Heart left ventricle (tissue), 16 donors: ENCODE measurements around the gene AHRR. TPM values are rescaled to one million over a fixed set of nuclear protein-coding genes. Genes with fewer than 3 reads are reported as not detected.
A peak's percentile ranks its signal among the peaks of the same experiment; 100 is the strongest.

ENCODE experiments used
- ATAC-seq, 4 donors: fragments of 200-7000 bp; cut with Tn5 transposase; one replicate each; pipeline ENCODE4 v1.9.1; 2020 to 2022; ENCODE audit warnings: moderate library complexity in 4 of 4, mild to moderate bottlenecking in 3 of 4, moderate number of reproducible peaks in 1 of 4
- DNase-seq, 5 donors: peaks; one replicate each; pipeline ENCODE4 v3.0.0-alpha.2; 2020
- H3K27ac ChIP-seq, 12 donors: fragments of 200-600 bp; sonication (generic) in 4 of 12; one replicate each; pipeline versions ENCODE4 v1.5.0 to v1.8.0; 2016 to 2022; ENCODE audit warnings: mild to moderate bottlenecking in 2 of 12
- H3K27me3 ChIP-seq, 9 donors: fragments of 200-600 bp; sonication (generic) in 2 of 9; one replicate each; pipeline versions ENCODE4 v1.5.1 to v1.8.0; 2016 to 2022; ENCODE audit warnings: mild to moderate bottlenecking in 3 of 9
- H3K36me3 ChIP-seq, 9 donors: fragments of 200-600 bp; sonication (generic) in 2 of 9; one replicate each; pipeline versions ENCODE4 v1.5.0 to v1.8.0; 2018 to 2022; ENCODE audit warnings: mild to moderate bottlenecking in 2 of 9
- H3K4me1 ChIP-seq, 12 donors: fragments of 200-600 bp; sonication (generic) in 4 of 12; one replicate each; pipeline versions ENCODE4 v1.5.0 to v1.8.0; 2016 to 2022; ENCODE audit warnings: mild to moderate bottlenecking in 3 of 12
- H3K4me3 ChIP-seq, 12 donors: fragments of 200-600 bp; sonication (generic) in 4 of 12; one replicate each; pipeline versions ENCODE4 v1.5.0 to v1.8.0; 2017 to 2022; ENCODE audit warnings: mild to moderate bottlenecking in 9 of 12, moderate library complexity in 4 of 12
- H3K9me3 ChIP-seq, 12 donors: fragments of 200-600 bp; sonication (generic) in 4 of 12; one replicate each; pipeline versions ENCODE4 v1.5.0 to v1.8.0; 2016 to 2022; ENCODE audit warnings: mild to moderate bottlenecking in 1 of 12
- CTCF ChIP-seq, 12 donors: fragments of 200-600 bp; sonication (generic) in 4 of 12; IDR thresholded peaks; one replicate each; pipeline versions ENCODE4 v1.5.0 to v1.8.0; 2018 to 2022; ENCODE audit warnings: antibody characterized with exemption in 12 of 12, mild to moderate bottlenecking in 5 of 12
- POLR2A ChIP-seq, 2 donors: fragments of 450-650 bp; IDR thresholded peaks; one replicate each; pipeline ENCODE4 v1.6.1; 2017; ENCODE audit warnings: antibody characterized with exemption in 2 of 2, mild to moderate bottlenecking in 2 of 2, moderate library complexity in 2 of 2
- WGBS, 4 donors: extraction: QIAGEN DNeasy Blood & Tissue Kit in 2 of 4; methylation state at CpG; one replicate each; pipeline versions ENCODE4 v1.1.5 to v1.1.7; 2013 to 2018; 5-methylcytosine and 5-hydroxymethylcytosine counted together
- intact Hi-C, 10 donors: fragments of 100-400 bp; cut with DNase I; formaldehyde crosslinking; loops; one replicate each; pipeline versions ENCODE4 v1.11.1 to v1.14.2; 2022
- polyA plus RNA-seq, 2 donors: library from polyadenylated mRNA; stranded (reverse); fragments of 200-250 nt; gene quantifications; one replicate each; pipeline ENCODE4 v1.2.3, GENCODE V29; 2013
- total RNA-seq, 9 donors: library from RNA; depleted of rRNA in 2 of 9; stranded (reverse); fragments of >200 nt in 2 of 9; fragmentation: NEBNext Ultra II Directional in 3 of 9; extraction: Animal tissue kit (Norgen Biotek cat#: 25700) in 3 of 9; gene quantifications; one replicate each; pipeline versions ENCODE4 v1.1.0 to v1.2.4, GENCODE V29; 2016 to 2023
- donor health status: ischemic (EF 13 %, LVEDD 7.1; RV severe dilation, severe dysfunction).
- donor health status: healthy with polysubstance abuse.
- donor health status: DM: no; HTN: yes; CAD: no.
- donor health status: DM: no; HTN: no; CAD: no.
- donor health status: ischemic (EF 25% LVEDD 6.9; RV normal size, moderate dysfunction).
- donor health status: ischemic (EF 25% LVEDD 5.7; RV mildly dilated, moderate dysfunction).
- donor health status: healthy.
- donor health status: DM: yes; HTN: yes; CAD: no.
- donor health status: ischemic (EF 35%, LVEDD 5.7; RV mildly dilated, moderate dysfunction).
- donor health status: nonischemic (EF 11% LVEDD 7.7; RV severe dilation, severe dysfunction).
- donor health status: DM: yes; HTN: yes; CAD: no.
- donor health status: PGD.
- donor health status: ischemic (EF 29% LVEDD 5.4; RV normal size, mild dysfunction).
- donor health status: nonischemic (EF 23%, LVEDD 6.1; RV moderate dilation, normal function).

AHRR gene
- total and polyA plus RNA-seq, 11 donors: 0.11 to 0.69 (median 0.26) TPM; not detected in 2

DNA sequence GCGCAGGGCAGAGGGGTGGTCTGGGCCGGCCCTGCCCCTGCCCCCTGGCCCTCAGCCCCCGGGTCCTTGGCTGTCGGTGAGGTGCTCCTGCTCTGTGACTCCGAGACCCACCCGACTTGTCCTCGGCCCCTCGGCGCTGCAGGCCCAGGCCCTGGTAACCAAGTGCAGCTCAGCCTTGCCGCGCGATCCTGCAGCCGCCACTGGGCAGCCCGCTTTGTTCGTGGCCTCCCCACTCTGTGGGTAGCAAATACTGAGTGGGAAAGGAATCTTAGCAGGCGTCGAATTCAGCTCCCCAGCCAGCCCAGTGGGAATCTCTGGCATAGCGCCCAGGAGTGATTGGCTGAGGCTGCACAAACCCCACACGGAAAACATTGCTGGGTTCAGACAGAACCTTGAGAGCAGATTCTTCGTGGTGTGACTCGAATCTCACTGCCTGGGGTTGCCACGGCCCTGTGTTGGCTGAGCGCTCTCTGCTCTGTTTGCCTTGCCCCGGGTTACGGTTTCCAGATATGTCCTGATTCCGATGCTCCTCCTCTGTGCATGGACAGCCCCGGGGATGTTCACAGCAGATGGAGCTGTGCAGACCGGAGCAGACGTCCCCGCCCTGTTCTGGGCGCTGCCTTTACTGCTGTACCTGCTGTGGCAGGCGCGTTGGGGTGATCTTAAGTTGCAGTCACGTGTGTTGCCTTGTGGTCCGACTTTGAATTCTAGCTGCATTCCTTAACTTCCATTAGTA lies 108.1 kb downstream of the AHRR start:
- DNase-seq (peak in 1 of 5 donors; percentile 63), ATAC-seq (peak in 2 of 4 donors; percentile 5 to 17)
- intact Hi-C loops: loop anchor here in 1 of 10 donors (10.0 kb wide), 1 partner anchor 105 kb away; the partner anchor contains the start of gene AHRR

GRCh38 chr5:430214-430925 lies 108.9 kb downstream of the AHRR start:
- no peaks in the 10 kb centered on the region for H3K36me3 ChIP-seq
- no peak for ATAC-seq
- WGBS, 4 donors: 77 to 89% (median 78%) methylated on average over 25 of the region's 25 CpGs
- TF ChIP-seq POLR2A (IDR thresholded peaks at IDR 0.05) (no peak), CTCF (IDR thresholded peaks at IDR 0.05) (no peak)
- peak in 1 of 5 donors; percentile 62 for DNase-seq
- no peaks in the 10 kb centered on the region for H3K4me1 ChIP-seq
- no peak overlapping the region for H3K27ac ChIP-seq
- intact Hi-C loops: loop anchor here in 1 of 10 donors (10.0 kb wide), 1 partner anchor 106 kb away; the partner anchor contains the start of gene AHRR
- H3K9me3 ChIP-seq: no peaks in the 10 kb centered on the region
- peaks cover 0 to 15% (median 0%) of the 10 kb centered on the region in 9 donors for H3K27me3 ChIP-seq
- H3K4me3 ChIP-seq: no peak overlapping the region

More for the DNA sequence above, 108.1 kb downstream of the AHRR start:
- H3K36me3 ChIP-seq: no peaks in the 10 kb centered on the region
- TF ChIP-seq POLR2A (IDR thresholded peaks at IDR 0.05): no peak
- no peak for TF ChIP-seq CTCF (IDR thresholded peaks at IDR 0.05)
- peaks cover 0 to 15% (median 0%) of the 10 kb centered on the region in 9 donors for H3K27me3 ChIP-seq
- H3K4me3 ChIP-seq: no peak overlapping the region
- H3K27ac ChIP-seq: no peak overlapping the region
- H3K9me3 ChIP-seq: no peaks in the 10 kb centered on the region
- H3K4me1 ChIP-seq: peaks cover 0 to 5% (median 0%) of the 10 kb centered on the region in 12 donors
- WGBS, 4 donors: 63 to 77% (median 69%) methylated on average over 22 to 35 of the region's 35 CpGs

DNA sequence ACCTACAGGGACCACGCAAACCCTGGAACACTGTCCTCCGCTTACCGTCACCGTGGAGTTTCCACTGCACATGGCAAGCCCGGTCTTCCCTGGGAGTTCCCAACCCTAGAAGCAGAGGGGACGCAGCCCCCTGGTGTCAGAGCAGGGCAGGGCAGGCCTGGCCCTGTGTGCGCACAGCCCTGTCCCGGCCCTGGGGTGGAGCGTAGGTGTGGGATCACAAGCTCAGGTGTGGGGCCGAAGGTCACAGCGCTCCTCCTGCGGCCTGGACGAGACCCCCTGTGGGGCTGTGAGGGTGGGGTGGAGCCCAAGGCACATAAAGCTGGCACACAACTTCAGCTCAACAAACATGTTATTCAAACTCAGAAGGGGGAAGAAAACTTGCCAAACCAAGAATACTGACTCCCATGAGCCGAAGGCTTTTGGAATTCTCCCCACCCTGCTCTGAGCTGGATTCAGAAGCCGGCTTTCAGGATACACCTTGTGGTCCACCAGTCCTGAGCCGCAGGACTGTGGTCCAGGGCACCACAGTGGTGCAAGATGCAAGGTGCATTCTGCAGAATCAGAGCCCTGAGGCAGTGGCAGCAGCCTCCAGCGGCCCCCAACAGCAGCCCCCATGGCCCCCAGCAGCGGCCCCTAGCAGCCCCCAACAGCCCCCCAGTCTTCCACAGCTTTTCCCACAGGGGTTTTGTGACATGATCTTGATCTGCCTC lies 109.6 kb downstream of the AHRR start:
- ATAC-seq: peak; percentile 64 to 86 (median 73)
- Histone ChIP-seq H3K9me3 (no peaks in the 10 kb centered on the region), H3K27ac (no peak overlapping the region), H3K4me3 (no peak overlapping the region), H3K27me3 (peaks cover 0 to 15% (median 0%) of the 10 kb centered on the region in 9 donors), H3K36me3 (no peaks in the 10 kb centered on the region), H3K4me1 (no peaks in the 10 kb centered on the region)
- peak in 1 of 5 donors; percentile 62 for DNase-seq
- WGBS, 4 donors: 43 to 50% (median 47%) methylated on average over 16 to 18 of the region's 18 CpGs
- TF ChIP-seq CTCF (IDR thresholded peaks at IDR 0.05) (peak; percentile 33 to 67 (median 52)), POLR2A (IDR thresholded peaks at IDR 0.05) (no peak)
- intact Hi-C loops: loop anchor here in 1 of 10 donors (10.0 kb wide), 1 partner anchor 106 kb away; the partner anchor contains the start of gene AHRR
